ENCODE data around the gene EFCC1. TPM values are rescaled to one million over a fixed set of nuclear protein-coding genes. Genes with fewer than 3 reads are reported as not detected.

The EFCC1 gene
- total and polyA plus RNA-seq, 2 donors from 2014 or later = 2.4 to 3.7 TPM

DNA sequence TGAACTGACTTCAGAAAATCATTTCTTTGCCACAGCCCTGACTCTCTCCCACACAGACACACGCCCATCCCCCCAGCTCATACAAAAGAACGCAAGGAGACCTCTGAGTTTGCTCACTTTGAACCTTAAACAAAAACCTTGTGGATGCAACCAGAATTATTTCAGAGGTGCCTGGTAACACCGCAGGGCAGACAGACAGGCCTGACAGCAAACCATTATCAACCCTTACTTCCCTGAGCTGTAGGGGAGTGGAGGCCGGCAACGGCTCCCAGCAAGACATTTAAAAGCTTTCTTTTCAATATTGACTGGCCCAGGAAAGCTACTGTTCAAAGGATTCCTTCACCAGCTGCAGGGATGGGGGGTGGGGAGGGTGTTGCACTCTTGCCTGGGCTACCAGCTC, 2.0 kb upstream of the EFCC1 start:
- Histone ChIP-seq H3K9ac (ENCODE audit: low read length in 3 of 3) (no peak overlapping the region), H3K27ac (ENCODE audit: low read depth in 2 of 2, low read length in 2 of 2) (no peak overlapping the region), H3K9me3 (ENCODE audit: control insufficient read depth in 2 of 3, insufficient read depth in 1 of 3, low read length in 3 of 3) (no peaks in the 10 kb centered on the region), H3K36me3 (ENCODE audit: control insufficient read depth in 2 of 3, insufficient read depth in 3 of 3, low read length in 3 of 3) (no peaks in the 10 kb centered on the region), H3K4me1 (ENCODE audit: control insufficient read depth in 2 of 3, insufficient read depth in 2 of 3, low read depth in 1 of 3, low read length in 3 of 3) (peaks cover 0 to 21% (median 0%) of the 10 kb centered on the region in 3 donors), H3K4me3 (ENCODE audit: low read length in 3 of 3) (no peak overlapping the region), H3K27me3 (ENCODE audit: control insufficient read depth, insufficient read depth, low read length) (peaks cover 18% of the 10 kb centered on the region)
- no peak for FAIRE-seq
- intact Hi-C loops (cut with DNase I) = no loop called here
- no peak for DNase-seq
- TF ChIP-seq, protein P1, sequence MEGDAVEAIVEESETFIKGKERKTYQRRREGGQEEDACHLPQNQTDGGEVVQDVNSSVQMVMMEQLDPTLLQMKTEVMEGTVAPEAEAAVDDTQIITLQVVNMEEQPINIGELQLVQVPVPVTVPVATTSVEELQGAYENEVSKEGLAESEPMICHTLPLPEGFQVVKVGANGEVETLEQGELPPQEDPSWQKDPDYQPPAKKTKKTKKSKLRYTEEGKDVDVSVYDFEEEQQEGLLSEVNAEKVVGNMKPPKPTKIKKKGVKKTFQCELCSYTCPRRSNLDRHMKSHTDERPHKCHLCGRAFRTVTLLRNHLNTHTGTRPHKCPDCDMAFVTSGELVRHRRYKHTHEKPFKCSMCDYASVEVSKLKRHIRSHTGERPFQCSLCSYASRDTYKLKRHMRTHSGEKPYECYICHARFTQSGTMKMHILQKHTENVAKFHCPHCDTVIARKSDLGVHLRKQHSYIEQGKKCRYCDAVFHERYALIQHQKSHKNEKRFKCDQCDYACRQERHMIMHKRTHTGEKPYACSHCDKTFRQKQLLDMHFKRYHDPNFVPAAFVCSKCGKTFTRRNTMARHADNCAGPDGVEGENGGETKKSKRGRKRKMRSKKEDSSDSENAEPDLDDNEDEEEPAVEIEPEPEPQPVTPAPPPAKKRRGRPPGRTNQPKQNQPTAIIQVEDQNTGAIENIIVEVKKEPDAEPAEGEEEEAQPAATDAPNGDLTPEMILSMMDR (IDR thresholded peaks at IDR 0.05; ENCODE audit: borderline replicate concordance, extremely low read depth, insufficient read depth) = no peak

DNA sequence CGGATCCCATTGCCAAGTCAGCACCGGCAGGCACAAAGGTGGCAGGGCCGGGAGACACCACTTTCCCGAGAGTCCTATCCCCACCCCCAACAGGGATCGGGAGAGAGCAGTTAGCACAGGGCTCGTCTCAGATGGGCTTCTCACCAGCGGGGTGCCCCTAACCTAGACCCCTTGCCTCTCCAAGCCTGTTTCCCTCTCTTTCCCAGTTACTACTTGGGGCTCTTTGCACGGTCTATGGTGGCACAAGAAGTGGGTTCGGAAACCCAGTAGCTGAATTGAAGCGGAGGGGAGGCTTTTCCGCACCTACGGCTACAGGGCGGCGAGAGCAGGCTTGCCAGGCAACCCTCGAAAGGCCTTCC, 383 bp upstream of the EFCC1 start:
- FAIRE-seq (no peak), DNase-seq (no peak)
- Histone ChIP-seq H3K27me3 (ENCODE audit: control insufficient read depth, insufficient read depth, low read length) (peaks cover 25% of the 10 kb centered on the region), H3K4me3 (ENCODE audit: low read length in 3 of 3) (peak overlapping the region; percentile 9 to 51 (median 14)), H3K4me1 (ENCODE audit: control insufficient read depth in 2 of 3, insufficient read depth in 2 of 3, low read depth in 1 of 3, low read length in 3 of 3) (peaks cover 0 to 23% (median 0%) of the 10 kb centered on the region in 3 donors), H3K27ac (ENCODE audit: low read depth in 2 of 2, low read length in 2 of 2) (peak overlapping the region; percentile 63 to 78), H3K9me3 (ENCODE audit: control insufficient read depth in 2 of 3, insufficient read depth in 1 of 3, low read length in 3 of 3) (no peaks in the 10 kb centered on the region), H3K36me3 (ENCODE audit: control insufficient read depth in 2 of 3, insufficient read depth in 3 of 3, low read length in 3 of 3) (no peaks in the 10 kb centered on the region), H3K9ac (ENCODE audit: low read length in 3 of 3) (peak overlapping the region in 2 of 3 donors; percentile 29 to 34)
- TF ChIP-seq, protein P1 (IDR thresholded peaks at IDR 0.05; ENCODE audit: borderline replicate concordance, extremely low read depth, insufficient read depth) = no peak
- intact Hi-C loops (cut with DNase I) = no loop called here

DNA sequence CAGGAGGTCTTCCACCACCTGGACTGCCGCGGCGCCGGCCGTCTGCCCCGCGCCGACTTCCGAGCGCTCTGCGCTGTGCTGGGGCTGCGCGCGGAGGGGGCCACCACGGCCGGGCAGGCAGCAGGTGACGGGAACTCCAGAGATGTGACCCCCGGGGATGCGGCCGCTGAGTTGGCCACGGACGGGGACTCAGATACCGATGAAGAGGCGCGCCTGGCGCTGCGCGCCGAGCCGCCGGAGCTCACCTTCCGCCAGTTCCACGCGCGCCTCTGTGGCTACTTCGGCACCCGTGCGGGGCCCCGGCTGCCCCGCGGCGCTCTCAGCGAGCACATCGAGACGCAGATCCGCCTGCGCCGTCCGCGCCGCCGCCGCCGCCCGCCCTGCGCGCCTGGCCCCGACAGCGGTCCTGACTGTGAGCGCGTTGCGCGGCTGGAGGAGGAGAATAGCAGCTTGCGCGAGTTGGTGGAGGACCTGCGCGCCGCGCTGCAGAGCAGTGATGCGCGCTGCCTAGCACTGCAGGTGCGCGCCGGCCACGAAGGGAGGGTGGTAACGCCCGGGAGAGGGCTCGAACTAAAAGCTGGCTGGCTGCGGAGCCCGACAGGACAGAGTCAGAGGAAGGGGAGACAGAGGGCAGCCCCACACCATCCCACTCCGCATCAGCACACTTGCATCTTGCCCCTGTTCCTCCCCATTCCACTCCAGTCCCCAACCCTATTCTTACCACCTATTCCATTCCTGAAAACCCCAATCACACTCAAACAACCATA, 885 bp downstream of the EFCC1 start:
- Histone ChIP-seq H3K4me3 (ENCODE audit: low read length in 3 of 3) (peak overlapping the region in 1 of 3 donors; percentile 51), H3K27me3 (ENCODE audit: control insufficient read depth, insufficient read depth, low read length) (peaks cover 25% of the 10 kb centered on the region), H3K27ac (ENCODE audit: low read depth in 2 of 2, low read length in 2 of 2) (peak overlapping the region in 1 of 2 donors; percentile 78), H3K36me3 (ENCODE audit: control insufficient read depth in 2 of 3, insufficient read depth in 3 of 3, low read length in 3 of 3) (no peaks in the 10 kb centered on the region), H3K9ac (ENCODE audit: low read length in 3 of 3) (peak overlapping the region in 1 of 3 donors; percentile 34), H3K9me3 (ENCODE audit: control insufficient read depth in 2 of 3, insufficient read depth in 1 of 3, low read length in 3 of 3) (no peaks in the 10 kb centered on the region), H3K4me1 (ENCODE audit: control insufficient read depth in 2 of 3, insufficient read depth in 2 of 3, low read depth in 1 of 3, low read length in 3 of 3) (peaks cover 0 to 26% (median 0%) of the 10 kb centered on the region in 3 donors)
- TF ChIP-seq, protein P1 (IDR thresholded peaks at IDR 0.05; ENCODE audit: borderline replicate concordance, extremely low read depth, insufficient read depth) = no peak
- FAIRE-seq (no peak), DNase-seq (peak in 3 of 5 donors; percentile 44 to 74 (median 54))
- intact Hi-C loops (cut with DNase I) = no loop called here
